COLO668 (cell line): ENCODE measurements around the gene CLPTM1L.
"Not testable (repeated sequence)": the region's sequence is repeated elsewhere in the genome, so short reads cannot be mapped to it uniquely, and the experiment has no call there.

Experiments used
- DNase-seq: peaks from one replicate; lab custom pipeline; 2025; ENCODE audit not compliant: unreplicated experiment; lab: John Stamatoyannopoulos, UW

CLPTM1L gene

GRCh38 chr5:1328237-1329110 is 16.4 kb downstream of the CLPTM1L start:
- not testable (repeated sequence) for DNase-seq

GRCh38 chr5:1326901-1327756 is 17.8 kb downstream of the CLPTM1L start:
- DNase-seq = not testable (repeated sequence)

- DNase-seq = not testable (repeated sequence)
Observed at GRCh38 chr5:1326532-1326875, 18.4 kb downstream of the CLPTM1L start.

- no peak for DNase-seq
Observed at GRCh38 chr5:1325870-1326531, 18.9 kb downstream of the CLPTM1L start.

GRCh38 chr5:1325191-1325741 is 19.6 kb downstream of the CLPTM1L start:
- DNase-seq = no peak

GRCh38 chr5:1324719-1325190 is 20.1 kb downstream of the CLPTM1L start:
- DNase-seq = no peak

GRCh38 chr5:1324301-1324700 is 20.6 kb downstream of the CLPTM1L start:
- DNase-seq = no peak

- no peak for DNase-seq
Observed at GRCh38 chr5:1323803-1324173, 21.1 kb downstream of the CLPTM1L start.

GRCh38 chr5:1322955-1323802 is 21.7 kb downstream of the CLPTM1L start:
- DNase-seq = no peak

GRCh38 chr5:1322036-1322900 is 22.6 kb downstream of the CLPTM1L start:
- DNase-seq = no peak

GRCh38 chr5:1321576-1321975 is 23.3 kb downstream of the CLPTM1L start:
- DNase-seq = no peak

GRCh38 chr5:1320436-1321344 is 24.2 kb downstream of the CLPTM1L start:
- no peak for DNase-seq

- DNase-seq = peak; percentile 84
Observed at GRCh38 chr5:1319436-1320256, 25.3 kb downstream of the CLPTM1L start.

GRCh38 chr5:1318659-1319251 is 26.1 kb downstream of the CLPTM1L start:
- peak; percentile 79 for DNase-seq

GRCh38 chr5:1317921-1318565 is 26.9 kb downstream of the CLPTM1L start:
- DNase-seq = no peak

- DNase-seq = no peak
Observed at GRCh38 chr5:1316588-1317340, 28.1 kb downstream of the CLPTM1L start.
